HL-60 (cell line): ENCODE results near the gene DENND1A.

Source experiments
- GABPA ChIP-seq: IDR thresholded peaks from 2 replicates; pipeline ENCODE4 v1.6.1; 2012; ENCODE audit warnings: low read depth
- POLR2AphosphoS5 ChIP-seq: IDR thresholded peaks from 2 replicates; pipeline ENCODE4 v1.6.1; 2012; ENCODE audit warnings: low read depth
- TF ChIP-seq, protein P1 (sequence below): IDR thresholded peaks from one replicate; pipeline ENCODE4 v1.5.1; 2011; ENCODE audit warnings: low read length, control low read depth, inconsistent platforms; ENCODE audit not compliant: insufficient read depth
- TF ChIP-seq, protein P2 (sequence below): IDR thresholded peaks from 2 replicates; pipeline ENCODE4 v1.6.1; 2012; ENCODE audit warnings: low read depth; ENCODE audit not compliant: insufficient replicate concordance

DNA sequence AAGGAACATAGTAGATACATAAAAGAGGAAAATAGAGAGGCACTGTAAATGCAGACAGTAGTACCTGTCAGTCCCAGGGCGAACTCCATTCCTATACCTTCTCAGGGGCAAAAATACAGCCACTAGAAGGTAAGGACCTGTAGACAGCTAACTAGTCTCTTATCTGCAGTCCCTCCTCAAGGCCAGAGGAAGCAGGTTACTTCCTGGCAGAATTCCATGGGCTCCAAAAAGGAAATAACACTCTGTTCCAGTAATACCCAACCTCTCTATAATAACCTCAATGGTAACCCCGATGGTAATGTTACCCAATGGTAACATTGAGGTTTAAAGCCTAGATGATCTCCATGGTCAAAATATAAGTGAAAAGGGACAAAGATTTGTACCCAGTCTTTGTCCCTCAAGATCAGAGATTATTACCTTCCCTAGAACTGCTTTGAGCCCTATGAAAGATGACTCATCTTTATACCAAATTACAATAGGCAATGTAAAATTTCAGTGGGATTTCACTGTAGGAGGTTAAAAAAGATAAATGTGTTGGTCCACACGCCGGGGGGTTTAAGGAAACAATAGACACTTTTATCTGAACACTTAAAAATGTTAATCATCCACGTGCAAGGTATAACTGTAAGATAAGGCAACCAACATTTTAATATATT, 113.0 kb downstream of the DENND1A start:
- no peak for TF ChIP-seq POLR2AphosphoS5
- TF ChIP-seq, protein P1, sequence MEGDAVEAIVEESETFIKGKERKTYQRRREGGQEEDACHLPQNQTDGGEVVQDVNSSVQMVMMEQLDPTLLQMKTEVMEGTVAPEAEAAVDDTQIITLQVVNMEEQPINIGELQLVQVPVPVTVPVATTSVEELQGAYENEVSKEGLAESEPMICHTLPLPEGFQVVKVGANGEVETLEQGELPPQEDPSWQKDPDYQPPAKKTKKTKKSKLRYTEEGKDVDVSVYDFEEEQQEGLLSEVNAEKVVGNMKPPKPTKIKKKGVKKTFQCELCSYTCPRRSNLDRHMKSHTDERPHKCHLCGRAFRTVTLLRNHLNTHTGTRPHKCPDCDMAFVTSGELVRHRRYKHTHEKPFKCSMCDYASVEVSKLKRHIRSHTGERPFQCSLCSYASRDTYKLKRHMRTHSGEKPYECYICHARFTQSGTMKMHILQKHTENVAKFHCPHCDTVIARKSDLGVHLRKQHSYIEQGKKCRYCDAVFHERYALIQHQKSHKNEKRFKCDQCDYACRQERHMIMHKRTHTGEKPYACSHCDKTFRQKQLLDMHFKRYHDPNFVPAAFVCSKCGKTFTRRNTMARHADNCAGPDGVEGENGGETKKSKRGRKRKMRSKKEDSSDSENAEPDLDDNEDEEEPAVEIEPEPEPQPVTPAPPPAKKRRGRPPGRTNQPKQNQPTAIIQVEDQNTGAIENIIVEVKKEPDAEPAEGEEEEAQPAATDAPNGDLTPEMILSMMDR = no peak
- TF ChIP-seq GABPA = no peak
- TF ChIP-seq, protein P2, sequence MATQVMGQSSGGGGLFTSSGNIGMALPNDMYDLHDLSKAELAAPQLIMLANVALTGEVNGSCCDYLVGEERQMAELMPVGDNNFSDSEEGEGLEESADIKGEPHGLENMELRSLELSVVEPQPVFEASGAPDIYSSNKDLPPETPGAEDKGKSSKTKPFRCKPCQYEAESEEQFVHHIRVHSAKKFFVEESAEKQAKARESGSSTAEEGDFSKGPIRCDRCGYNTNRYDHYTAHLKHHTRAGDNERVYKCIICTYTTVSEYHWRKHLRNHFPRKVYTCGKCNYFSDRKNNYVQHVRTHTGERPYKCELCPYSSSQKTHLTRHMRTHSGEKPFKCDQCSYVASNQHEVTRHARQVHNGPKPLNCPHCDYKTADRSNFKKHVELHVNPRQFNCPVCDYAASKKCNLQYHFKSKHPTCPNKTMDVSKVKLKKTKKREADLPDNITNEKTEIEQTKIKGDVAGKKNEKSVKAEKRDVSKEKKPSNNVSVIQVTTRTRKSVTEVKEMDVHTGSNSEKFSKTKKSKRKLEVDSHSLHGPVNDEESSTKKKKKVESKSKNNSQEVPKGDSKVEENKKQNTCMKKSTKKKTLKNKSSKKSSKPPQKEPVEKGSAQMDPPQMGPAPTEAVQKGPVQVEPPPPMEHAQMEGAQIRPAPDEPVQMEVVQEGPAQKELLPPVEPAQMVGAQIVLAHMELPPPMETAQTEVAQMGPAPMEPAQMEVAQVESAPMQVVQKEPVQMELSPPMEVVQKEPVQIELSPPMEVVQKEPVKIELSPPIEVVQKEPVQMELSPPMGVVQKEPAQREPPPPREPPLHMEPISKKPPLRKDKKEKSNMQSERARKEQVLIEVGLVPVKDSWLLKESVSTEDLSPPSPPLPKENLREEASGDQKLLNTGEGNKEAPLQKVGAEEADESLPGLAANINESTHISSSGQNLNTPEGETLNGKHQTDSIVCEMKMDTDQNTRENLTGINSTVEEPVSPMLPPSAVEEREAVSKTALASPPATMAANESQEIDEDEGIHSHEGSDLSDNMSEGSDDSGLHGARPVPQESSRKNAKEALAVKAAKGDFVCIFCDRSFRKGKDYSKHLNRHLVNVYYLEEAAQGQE = no peak
